HEK293T (cell line): ENCODE results near the gene SFXN4.

Experiments
- CTCF ChIA-PET: fragments of 350-600 bp; formaldehyde crosslinking; extraction: SDS; loops from one replicate; lab custom pipeline; 2021; ENCODE audit warnings: antibody characterized with exemption, inconsistent platforms; lab: Yijun Ruan, JAX
- POLR2A ChIA-PET: fragments of 350-600 bp; formaldehyde crosslinking; extraction: SDS; loops from one replicate; lab custom pipeline; 2020; ENCODE audit warnings: antibody characterized with exemption, inconsistent platforms; lab: Yijun Ruan, JAX
- DNase-seq: peaks from one replicate; pipeline ENCODE4 v3.0.0; 2012; ENCODE audit warnings: mixed read lengths; ENCODE audit errors: extremely low spot score
- ARNT ChIP-seq: fragments of 450-650 bp; IDR thresholded peaks from 2 replicates; pipeline ENCODE4 v1.6.1; 2017; ENCODE audit warnings: mild to moderate bottlenecking
- BHLHE40 ChIP-seq: fragments of 450-650 bp; IDR thresholded peaks from 2 replicates; pipeline ENCODE4 v1.6.1; 2016; ENCODE audit warnings: mild to moderate bottlenecking, moderate library complexity, borderline replicate concordance
- CTBP1 ChIP-seq: fragments of 450-650 bp; IDR thresholded peaks from 2 replicates; pipeline ENCODE4 v1.6.1; 2016; ENCODE audit warnings: borderline replicate concordance
- ELF4 ChIP-seq: fragments of 450-650 bp; IDR thresholded peaks from 2 replicates; pipeline ENCODE4 v1.6.1; 2017; ENCODE audit warnings: antibody characterized with exemption
- FOXA1 ChIP-seq: fragments of 450-650 bp; IDR thresholded peaks from 2 replicates; pipeline ENCODE4 v1.6.1; 2016; ENCODE audit warnings: mild to moderate bottlenecking
- FOXK2 ChIP-seq: fragments of 450-650 bp; IDR thresholded peaks from 2 replicates; pipeline ENCODE4 v1.6.1; 2016; ENCODE audit warnings: mild to moderate bottlenecking
- FOXM1 ChIP-seq: fragments of 450-650 bp; IDR thresholded peaks from 2 replicates; pipeline ENCODE4 v1.6.1; 2017; ENCODE audit warnings: mild to moderate bottlenecking, borderline replicate concordance
- HDGF ChIP-seq: fragments of 450-650 bp; IDR thresholded peaks from 2 replicates; pipeline ENCODE4 v1.6.1; 2017; ENCODE audit warnings: antibody characterized with exemption, borderline replicate concordance
- L3MBTL2 ChIP-seq: fragments of 450-650 bp; conservative IDR thresholded peaks from 2 replicates; pipeline ENCODE4 v1.6.1; 2016; ENCODE audit warnings: mild to moderate bottlenecking
- LEF1 ChIP-seq: fragments of 450-650 bp; IDR thresholded peaks from 2 replicates; pipeline ENCODE4 v1.6.1; 2017; ENCODE audit warnings: mild to moderate bottlenecking, borderline replicate concordance
- NFRKB ChIP-seq: fragments of 450-650 bp; IDR thresholded peaks from 2 replicates; pipeline ENCODE4 v1.6.1; 2016; ENCODE audit warnings: mild to moderate bottlenecking, moderate library complexity
- SP1 ChIP-seq: fragments of 450-650 bp; IDR thresholded peaks from 2 replicates; pipeline ENCODE4 v1.6.1; 2017
- SUZ12 ChIP-seq: fragments of 450-650 bp; IDR thresholded peaks from 2 replicates; pipeline ENCODE4 v1.6.1; 2016; ENCODE audit warnings: mild to moderate bottlenecking
- TARDBP ChIP-seq: fragments of 450-650 bp; IDR thresholded peaks from 2 replicates; pipeline ENCODE4 v1.6.1; 2016
- ZNF384 ChIP-seq: fragments of 450-650 bp; IDR thresholded peaks from 2 replicates; pipeline ENCODE4 v1.6.1; 2016
- TF ChIP-seq, protein P1 (sequence below): fragments of 450-650 bp; IDR thresholded peaks from 2 replicates; pipeline ENCODE4 v1.6.1; 2016

Gene SFXN4

GRCh38 chr10:119129721-119130120, 35.8 kb downstream of the SFXN4 start:
- no peak for DNase-seq
- ChIA-PET POLR2A (no interaction called here), CTCF (no interaction called here)
- TF ChIP-seq SP1, result no peak
- TF ChIP-seq SUZ12, result no peak
- TF ChIP-seq FOXA1, result no peak
- TF ChIP-seq, protein P1, sequence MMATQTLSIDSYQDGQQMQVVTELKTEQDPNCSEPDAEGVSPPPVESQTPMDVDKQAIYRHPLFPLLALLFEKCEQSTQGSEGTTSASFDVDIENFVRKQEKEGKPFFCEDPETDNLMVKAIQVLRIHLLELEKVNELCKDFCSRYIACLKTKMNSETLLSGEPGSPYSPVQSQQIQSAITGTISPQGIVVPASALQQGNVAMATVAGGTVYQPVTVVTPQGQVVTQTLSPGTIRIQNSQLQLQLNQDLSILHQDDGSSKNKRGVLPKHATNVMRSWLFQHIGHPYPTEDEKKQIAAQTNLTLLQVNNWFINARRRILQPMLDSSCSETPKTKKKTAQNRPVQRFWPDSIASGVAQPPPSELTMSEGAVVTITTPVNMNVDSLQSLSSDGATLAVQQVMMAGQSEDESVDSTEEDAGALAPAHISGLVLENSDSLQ, result no peak
- TF ChIP-seq HDGF, result no peak
- TF ChIP-seq ARNT, result no peak
- TF ChIP-seq ZNF384, result no peak
- no peak for TF ChIP-seq FOXM1
- TF ChIP-seq ELF4, result no peak
- TF ChIP-seq NFRKB, result no peak

DNA sequence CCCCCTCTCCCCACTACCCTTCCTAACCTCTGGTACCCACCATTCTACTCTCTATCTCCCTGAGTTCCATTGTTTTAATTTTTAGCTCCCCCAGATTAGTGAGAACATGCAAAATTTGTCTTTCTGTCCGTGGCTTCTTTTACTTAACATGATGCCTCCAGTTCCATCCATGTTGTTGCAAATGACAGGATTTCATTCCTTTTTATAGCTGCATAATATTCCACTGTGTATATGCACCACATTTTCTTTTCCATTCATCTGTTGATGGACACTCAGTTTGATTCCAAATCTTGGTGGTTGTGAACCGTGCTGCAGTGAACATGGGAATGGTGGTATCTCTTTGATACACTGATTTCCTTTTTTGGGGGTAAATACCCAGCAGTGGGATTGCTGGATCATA, 39.6 kb downstream of the SFXN4 start:
- CTCF ChIA-PET, result no interaction called here
- TF ChIP-seq HDGF, result no peak
- no peak for TF ChIP-seq SP1
- TF ChIP-seq ELF4, result no peak
- POLR2A ChIA-PET, result no interaction called here
- no peak for DNase-seq

DNA sequence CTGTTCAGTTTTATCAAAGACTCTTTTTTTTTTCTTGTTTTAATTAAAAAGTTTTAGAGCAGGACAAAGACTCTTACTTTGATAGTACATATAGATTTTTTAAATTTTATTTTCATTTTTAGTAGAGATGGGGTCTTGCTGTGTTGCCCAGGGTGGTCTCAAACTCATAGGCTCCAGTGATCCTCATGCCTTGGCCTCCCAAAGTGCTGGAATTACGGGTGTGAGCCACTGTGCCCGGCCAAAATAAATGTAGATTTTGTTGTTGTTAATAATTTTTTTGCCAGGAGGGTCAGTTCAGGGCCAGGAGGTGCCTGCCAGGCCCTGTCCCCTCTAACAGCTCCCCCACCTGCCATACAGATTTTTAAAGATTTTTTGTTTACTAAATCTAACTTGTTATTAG, 44.6 kb downstream of the SFXN4 start:
- ChIA-PET CTCF (no interaction called here), POLR2A (no interaction called here)
- no peak for TF ChIP-seq CTBP1
- DNase-seq, result no peak

GRCh38 chr10:119120413-119120867, 45.1 kb downstream of the SFXN4 start:
- TF ChIP-seq CTBP1, result no peak
- no peak for TF ChIP-seq SUZ12
- TF ChIP-seq, protein P1, result no peak
- TF ChIP-seq L3MBTL2, result no peak
- TF ChIP-seq BHLHE40, result no peak
- no peak for TF ChIP-seq FOXK2
- TF ChIP-seq TARDBP, result no peak
- no peak for TF ChIP-seq SP1
- no peak for TF ChIP-seq FOXA1
- no peak for TF ChIP-seq FOXM1
- no peak for TF ChIP-seq LEF1
- TF ChIP-seq ELF4, result no peak
- CTCF ChIA-PET, result no interaction called here
- POLR2A ChIA-PET, result no interaction called here
- no peak for DNase-seq

- no peak for DNase-seq
- ChIA-PET POLR2A (no interaction called here), CTCF (no interaction called here)
- TF ChIP-seq SUZ12, result no peak
- TF ChIP-seq TARDBP, result no peak
- no peak for TF ChIP-seq FOXM1
- no peak for TF ChIP-seq NFRKB
- no peak for TF ChIP-seq CTBP1
- no peak for TF ChIP-seq LEF1
- TF ChIP-seq ARNT, result no peak
- TF ChIP-seq FOXA1, result no peak
- TF ChIP-seq ELF4, result no peak
- TF ChIP-seq FOXK2, result no peak
- TF ChIP-seq L3MBTL2, result no peak
- TF ChIP-seq BHLHE40, result no peak
- TF ChIP-seq, protein P1, result no peak
- TF ChIP-seq SP1, result no peak
- TF ChIP-seq HDGF, result no peak
- no peak for TF ChIP-seq ZNF384
Measured at GRCh38 chr10:119119400-119119799, 46.1 kb downstream of the SFXN4 start.

DNA sequence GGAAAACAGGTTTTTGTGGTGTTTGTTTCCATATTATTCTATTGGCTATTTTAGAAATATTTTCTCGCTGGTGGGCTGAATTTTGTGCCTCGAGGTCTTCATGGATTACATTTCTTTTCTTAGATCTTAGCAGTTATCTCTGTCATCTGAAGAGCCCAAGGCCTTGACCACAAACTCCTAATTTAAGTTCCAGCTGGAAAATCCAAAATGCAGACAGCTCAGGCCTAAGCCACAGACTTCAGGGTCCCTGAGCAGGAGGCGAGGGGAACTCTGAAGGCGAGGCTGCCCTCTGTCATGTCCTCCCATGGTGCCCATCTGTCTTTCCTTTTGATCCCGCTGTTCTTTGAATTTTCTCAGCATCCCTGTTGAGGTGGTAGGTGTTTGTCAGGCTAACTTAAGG, 47.3 kb downstream of the SFXN4 start:
- no peak for DNase-seq
- TF ChIP-seq SUZ12, result no peak
- TF ChIP-seq ZNF384, result no peak
- no peak for TF ChIP-seq CTBP1
- TF ChIP-seq LEF1, result no peak
- no peak for TF ChIP-seq SP1
- no peak for TF ChIP-seq BHLHE40
- no peak for TF ChIP-seq HDGF
- no peak for TF ChIP-seq NFRKB
- ChIA-PET CTCF (no interaction called here), POLR2A (no interaction called here)

DNA sequence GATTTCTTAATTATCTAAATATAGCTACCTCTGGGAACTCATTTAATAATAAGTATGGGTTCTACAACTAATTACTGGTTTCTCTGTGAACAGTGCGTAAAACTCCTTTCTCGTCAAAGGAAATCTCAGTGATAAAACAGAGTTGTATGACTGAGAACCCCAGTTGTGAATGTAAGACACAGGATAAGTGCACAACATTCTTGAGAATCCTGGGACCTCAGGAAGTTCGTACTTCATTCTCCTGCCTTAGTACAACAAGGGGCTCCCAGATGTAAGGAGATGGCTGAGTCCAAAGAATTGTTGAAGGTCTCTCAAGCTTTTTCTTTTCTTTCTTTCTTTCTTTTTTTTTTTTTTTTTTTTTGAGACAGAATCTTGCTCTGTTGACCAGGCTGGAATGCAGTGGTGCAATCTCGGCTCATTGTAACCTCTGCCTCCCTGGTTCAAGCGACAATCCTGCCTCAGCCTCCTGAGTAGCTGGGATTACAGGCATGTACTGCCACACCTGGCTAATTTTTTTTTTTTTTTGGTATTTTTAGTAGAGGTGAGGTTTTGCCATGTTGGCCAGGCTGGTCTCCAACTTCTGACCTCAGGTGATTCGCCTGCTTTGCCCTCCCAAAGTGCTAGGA, 49.1 kb downstream of the SFXN4 start:
- DNase-seq, result no peak
- ChIA-PET POLR2A (interaction anchor here (1.0 kb wide), 1 partner anchor 12 kb away, joined by 4 read pairs; the partner anchor contains the start of gene DENND10), CTCF (no interaction called here)
- TF ChIP-seq FOXK2 (no peak), ELF4 (no peak), ZNF384 (no peak), FOXA1 (no peak), TARDBP (no peak), LEF1 (no peak), HDGF (no peak), L3MBTL2 (no peak), SUZ12 (no peak), NFRKB (no peak)
- TF ChIP-seq, protein P1, result no peak
